ENCODE results near the gene SNUPN. TPM values are rescaled to one million over a fixed set of nuclear protein-coding genes. Genes with fewer than 3 reads are reported as not detected.
A peak's percentile ranks its signal among the peaks of the same experiment; 100 is the strongest.

Gene SNUPN
- total RNA-seq, 2 experiments from 2014 or later, result 28.2 to 28.5 TPM

DNA sequence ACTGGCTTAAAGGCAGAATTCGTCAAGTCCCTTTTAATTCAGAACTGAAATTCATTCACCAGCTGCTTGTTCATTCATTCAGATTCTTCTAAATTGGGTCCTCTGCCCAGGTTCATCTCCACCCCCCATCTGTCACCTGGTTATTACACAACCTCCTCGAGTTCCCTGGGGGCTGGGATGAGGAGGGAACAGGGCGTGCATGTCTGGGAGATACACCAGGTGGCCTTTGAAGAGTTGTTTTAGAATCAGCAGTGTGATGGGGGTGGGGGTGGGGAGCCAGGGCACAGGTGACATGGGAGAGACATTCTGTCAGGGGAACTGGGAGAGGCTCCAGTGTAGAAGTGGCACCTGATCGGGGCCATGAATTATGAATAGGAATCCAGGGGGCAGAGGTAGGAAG lies 30.4 kb upstream of the SNUPN start:
- Mint-ChIP-seq H3K4me3 (no peak overlapping the region), H3K27me3 (no peaks in the 10 kb centered on the region), H3K36me3 (ENCODE audit: low read depth) (no peaks in the 10 kb centered on the region), H3K4me1 (ENCODE audit: low read depth) (peaks cover 13% of the 10 kb centered on the region), H3K27ac (no peak overlapping the region), H3K9me3 (no peaks in the 10 kb centered on the region)
- DNase-seq (no peak), ATAC-seq (no peak)
- no peak for TF ChIP-seq CTCF (IDR thresholded peaks at IDR 0.05)
- POLR2A ChIA-PET, result no interaction called here
- CTCF ChIA-PET, result no interaction called here
- intact Hi-C loops (cut with micrococcal nuclease), result no loop called here

DNA sequence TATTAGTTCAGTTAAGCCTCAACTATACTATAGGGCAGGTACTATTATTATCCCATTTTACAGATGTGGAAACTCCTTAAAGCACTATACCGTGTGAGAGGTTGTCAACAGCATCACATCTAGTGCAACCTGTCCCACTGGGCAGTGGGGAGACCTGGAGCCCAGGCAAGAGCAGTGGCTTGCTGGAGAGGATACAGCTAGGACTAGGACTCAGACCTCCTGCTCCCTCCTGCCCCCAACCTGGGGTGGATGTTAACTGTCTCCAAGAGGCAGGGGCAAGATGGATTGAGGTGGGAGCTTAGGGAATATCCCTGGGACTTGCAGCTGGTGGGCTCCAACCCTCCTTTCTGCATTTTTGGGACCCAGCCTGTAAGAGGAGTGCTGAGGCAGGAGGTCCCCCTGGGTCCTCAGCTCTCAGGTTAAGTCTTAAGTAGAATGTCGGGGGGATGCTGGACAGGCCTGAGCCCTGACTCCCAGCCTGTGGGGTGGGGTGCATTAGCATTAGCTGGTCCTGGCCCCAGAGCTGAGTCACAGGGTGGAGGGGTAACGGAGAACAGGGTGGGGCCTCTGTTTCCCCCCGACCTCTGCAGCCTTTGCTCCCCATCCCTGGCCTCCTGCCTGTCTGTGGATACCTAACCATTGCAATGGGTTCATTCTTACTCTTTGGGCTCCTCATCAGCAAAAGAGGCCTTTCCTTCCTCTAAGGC lies 28.8 kb upstream of the SNUPN start:
- intact Hi-C loops (cut with micrococcal nuclease), result no loop called here
- POLR2A ChIA-PET, result no interaction called here
- peaks cover 16% of the 10 kb centered on the region for H3K4me1 Mint-ChIP-seq (ENCODE audit: low read depth)
- DNase-seq (no peak), ATAC-seq (no peak)
- no peak overlapping the region for H3K4me3 Mint-ChIP-seq
- H3K27me3 Mint-ChIP-seq, result no peaks in the 10 kb centered on the region
- CTCF ChIA-PET, result no interaction called here
- no peak overlapping the region for H3K27ac Mint-ChIP-seq
- no peak for TF ChIP-seq CTCF (IDR thresholded peaks at IDR 0.05)
- no peaks in the 10 kb centered on the region for H3K36me3 Mint-ChIP-seq (ENCODE audit: low read depth)
- no peaks in the 10 kb centered on the region for H3K9me3 Mint-ChIP-seq

GRCh38 chr15:75653347-75653913 lies 27.9 kb upstream of the SNUPN start:
- no peak for TF ChIP-seq CTCF (IDR thresholded peaks at IDR 0.05)
- H3K36me3 Mint-ChIP-seq (ENCODE audit: low read depth), result no peaks in the 10 kb centered on the region
- ChIA-PET CTCF (no interaction called here), POLR2A (no interaction called here)
- no peaks in the 10 kb centered on the region for H3K27me3 Mint-ChIP-seq
- peaks cover 16% of the 10 kb centered on the region for H3K4me1 Mint-ChIP-seq (ENCODE audit: low read depth)
- intact Hi-C loops (cut with micrococcal nuclease), result no loop called here
- DNase-seq, result no peak
- no peaks in the 10 kb centered on the region for H3K9me3 Mint-ChIP-seq
- H3K27ac Mint-ChIP-seq, result no peak overlapping the region
- no peak overlapping the region for H3K4me3 Mint-ChIP-seq
- ATAC-seq, result no peak

- peak; percentile 37 for ATAC-seq
These were observed 26.5 kb upstream of the SNUPN start for GRCh38 chr15:75651810-75652543.

More at GRCh38 chr15:75651810-75652543, 26.5 kb upstream of the SNUPN start:
- DNase-seq, result peak; percentile 21
- no peak for TF ChIP-seq CTCF (IDR thresholded peaks at IDR 0.05)
- Mint-ChIP-seq H3K27ac (peak overlapping the region; percentile 55), H3K36me3 (ENCODE audit: low read depth) (no peaks in the 10 kb centered on the region), H3K4me3 (no peak overlapping the region), H3K9me3 (no peaks in the 10 kb centered on the region), H3K4me1 (ENCODE audit: low read depth) (peaks cover 16% of the 10 kb centered on the region), H3K27me3 (no peaks in the 10 kb centered on the region)
- intact Hi-C loops (cut with micrococcal nuclease), result no loop called here
- CTCF ChIA-PET, result interaction anchor here (0.8 to 0.9 kb wide), 2 partner anchors 28 to 143 kb away, joined by 3 read pairs; no protein-coding TSS in a partner anchor
- POLR2A ChIA-PET, result interaction anchor here (0.6 kb wide), 1 partner anchor 12 kb away, joined by 3 read pairs; the partner anchor contains the start of gene IMP3

All from activated CD8-positive, alpha-beta T cell treated with anti-CD3 and anti-CD28 coated beads for 36 hours (primary cell).